M059J (cell line): Measurements from ENCODE around the gene PLCH2. TPM values are rescaled to one million over a fixed set of nuclear protein-coding genes. Genes with fewer than 3 reads are reported as not detected.
"Not testable (repeated sequence)": the region's sequence is repeated elsewhere in the genome, so short reads cannot be mapped to it uniquely, and the experiment has no call there.

Experiments used
- DNase-seq: peaks from one replicate; pipeline ENCODE4 v3.0.0-alpha.2; 2012; ENCODE audit warnings: low read depth
- total RNA-seq: library from RNA; depleted of rRNA; stranded (reverse); fragments of >200 nt; shearing (Covaris generic); gene quantifications from 2 replicates; pipeline ENCODE4 v1.2.3, GENCODE V29; 2014; rRNA removed

Gene PLCH2
- not detected in 2 replicates for total RNA-seq

- DNase-seq: no peak
Observed at GRCh38 chr1:2476061-2476999, at the start of gene PLCH2. Gene PLCH2 (plus strand): TSS chr1:2476289. CDS start chr1:2476589, 300 bp downstream.

GRCh38 chr1:2426540-2426939 is 49.5 kb upstream of the PLCH2 start:
- no peak for DNase-seq

- no peak for DNase-seq
Observed at GRCh38 chr1:2427051-2427450, 49.0 kb upstream of the PLCH2 start.

- DNase-seq: no peak
Observed at GRCh38 chr1:2427976-2428375, 48.1 kb upstream of the PLCH2 start.

- DNase-seq: no peak
Observed at GRCh38 chr1:2428490-2428889, 47.6 kb upstream of the PLCH2 start.

GRCh38 chr1:2429780-2430591 is 46.1 kb upstream of the PLCH2 start:
- DNase-seq: no peak

- DNase-seq: no peak
Observed at GRCh38 chr1:2430592-2430973, 45.5 kb upstream of the PLCH2 start.

- DNase-seq: no peak
Observed at GRCh38 chr1:2431103-2431502, 45.0 kb upstream of the PLCH2 start.

- no peak for DNase-seq
Observed at GRCh38 chr1:2431518-2431917, 44.6 kb upstream of the PLCH2 start.

GRCh38 chr1:2432441-2432844 is 43.6 kb upstream of the PLCH2 start:
- DNase-seq: no peak

- DNase-seq: no peak
Observed at GRCh38 chr1:2433196-2433595, 42.9 kb upstream of the PLCH2 start.

- no peak for DNase-seq
Observed at GRCh38 chr1:2433936-2434655, 42.0 kb upstream of the PLCH2 start.

- DNase-seq: no peak
Observed at GRCh38 chr1:2435091-2435490, 41.0 kb upstream of the PLCH2 start.

- DNase-seq: no peak
Observed at GRCh38 chr1:2435746-2436355, 40.2 kb upstream of the PLCH2 start.

GRCh38 chr1:2436876-2437275 is 39.2 kb upstream of the PLCH2 start:
- DNase-seq: no peak

GRCh38 chr1:2437617-2438016 is 38.5 kb upstream of the PLCH2 start:
- no peak for DNase-seq

- DNase-seq: no peak
Observed at GRCh38 chr1:2438038-2438437, 38.1 kb upstream of the PLCH2 start.

- DNase-seq: no peak
Observed at GRCh38 chr1:2438641-2439040, 37.4 kb upstream of the PLCH2 start.

GRCh38 chr1:2439369-2439768 is 36.7 kb upstream of the PLCH2 start:
- DNase-seq: no peak

- DNase-seq: not testable (repeated sequence)
Observed at GRCh38 chr1:2440346-2440745, 35.7 kb upstream of the PLCH2 start.

GRCh38 chr1:2441746-2442145 is 34.3 kb upstream of the PLCH2 start:
- peak; percentile 18 for DNase-seq

- no peak for DNase-seq
Observed at GRCh38 chr1:2442661-2443060, 33.4 kb upstream of the PLCH2 start.
